ENCODE measurements around the gene PAK1IP1. TPM values are rescaled to one million over a fixed set of nuclear protein-coding genes. Genes with fewer than 3 reads are reported as not detected.
A peak's percentile ranks its signal among the peaks of the same experiment; 100 is the strongest.
"Not testable (repeated sequence)": the region's sequence is repeated elsewhere in the genome, so short reads cannot be mapped to it uniquely, and the experiment has no call there.

PAK1IP1 gene
- total RNA-seq = 1 to 10 TPM; 3.4 to 9.1 (median 6.5) TPM
- long read RNA-seq, partial matches to known transcripts = 4 of 5 reads
- long read RNA-seq, other reads (novel, unspliced or antisense) = 0 of 5 reads

- Histone ChIP-seq H3K36me3 (peaks cover 0 to 7% (median 0%) of the 10 kb centered on the region in 4 donors), H3K4me1 (peaks cover 0 to 19% (median 9%) of the 10 kb centered on the region in 4 donors), H3K27me3 (no peaks in the 10 kb centered on the region), H3K4me3 (peak within 1 kb of the TSS; percentile 77 to 89 (median 79)), H3K27ac (peak within 1 kb of the TSS; percentile 92 to 96 (median 92)), H3K9me3 (no peaks in the 10 kb centered on the region)
- WGBS (ENCODE audit: insufficient coverage, low coverage, low lambda C conversion rate, missing lambda C conversion rate) = under 1% methylated on average over 38 of the region's 53 CpGs
- ATAC-seq (peak; percentile 99), DNase-seq (peak; percentile 92 to 95 (median 94))
- intact Hi-C loops (cut with DNase I) = no loop called here
- TF ChIP-seq POLR2A (IDR thresholded peaks at IDR 0.05) (peak; percentile 54), CTCF (IDR thresholded peaks at IDR 0.05) (no peak)
Measured at GRCh38 chr6:10694302-10695085, at the start of gene PAK1IP1, which contains the start of gene C6orf52. TSS of gene PAK1IP1 (plus strand) at chr6:10694972. CDS start at chr6:10694986, 14 bp downstream. TSS of gene C6orf52 (minus strand) at chr6:10694616. CDS start at chr6:10687550, 7,066 bp downstream.

- intact Hi-C loops (cut with DNase I) = no loop called here
- ATAC-seq (no peak), DNase-seq (no peak)
- TF ChIP-seq CTCF (IDR thresholded peaks at IDR 0.05) = no peak
- TF ChIP-seq POLR2A (IDR thresholded peaks at IDR 0.05) = no peak
- H3K4me3 ChIP-seq = no peak overlapping the region
- WGBS (ENCODE audit: insufficient coverage, low coverage, low lambda C conversion rate, missing lambda C conversion rate) = 38% methylated on average over 10 of the region's 12 CpGs
- H3K9me3 ChIP-seq = no peaks in the 10 kb centered on the region
- no peak overlapping the region for H3K27ac ChIP-seq
- no peaks in the 10 kb centered on the region for H3K36me3 ChIP-seq
- H3K27me3 ChIP-seq = no peaks in the 10 kb centered on the region
- H3K4me1 ChIP-seq = peaks cover 0 to 4% (median 0%) of the 10 kb centered on the region in 4 donors
Measured at GRCh38 chr6:10655508-10656055, 39.2 kb upstream of the PAK1IP1 start.

DNA sequence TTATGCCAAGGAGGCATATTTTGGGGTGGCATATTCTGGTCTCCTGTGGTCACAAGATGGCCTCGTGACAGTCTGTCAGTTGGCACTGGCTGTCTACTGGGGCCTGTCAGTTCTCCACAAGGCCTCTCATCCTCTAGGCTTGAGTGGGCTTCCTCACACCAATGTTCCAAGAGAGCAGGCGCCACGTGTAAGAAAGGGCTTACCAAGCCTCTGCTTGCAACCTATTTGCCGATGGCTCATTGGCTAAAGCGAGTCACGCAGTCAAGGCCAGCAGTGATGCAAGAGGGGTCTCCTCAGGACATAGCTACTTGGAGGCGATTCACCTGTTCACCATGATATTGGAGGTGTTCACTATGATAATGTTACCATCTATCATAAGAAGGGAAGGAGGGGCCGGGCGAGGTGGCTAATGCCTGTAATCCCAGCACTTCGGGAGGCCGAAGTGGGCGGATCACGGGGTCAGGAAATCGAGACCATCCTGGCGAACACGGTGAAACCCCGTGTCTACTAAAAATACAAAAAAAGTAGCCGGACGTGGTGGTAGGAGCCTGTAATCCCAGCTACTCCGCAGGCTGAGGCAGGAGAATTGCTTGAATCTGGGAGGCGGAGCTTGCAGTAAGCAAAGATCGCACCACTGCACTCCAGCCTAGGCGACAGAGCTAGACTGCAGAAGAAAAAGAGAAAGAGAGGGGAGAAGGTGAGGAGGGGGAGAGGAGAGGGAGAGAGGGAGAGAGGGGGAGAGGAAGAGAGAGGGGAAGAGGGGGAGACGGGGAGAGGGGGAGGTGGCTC lies 35.7 kb upstream of the PAK1IP1 start:
- DNase-seq (no peak), ATAC-seq (no peak)
- Histone ChIP-seq H3K9me3 (no peaks in the 10 kb centered on the region), H3K27ac (no peak overlapping the region), H3K4me1 (peaks cover 0 to 4% (median 0%) of the 10 kb centered on the region in 4 donors), H3K36me3 (no peaks in the 10 kb centered on the region), H3K4me3 (no peak overlapping the region), H3K27me3 (no peaks in the 10 kb centered on the region)
- intact Hi-C loops (cut with DNase I) = no loop called here
- TF ChIP-seq POLR2A (IDR thresholded peaks at IDR 0.05) (no peak), CTCF (IDR thresholded peaks at IDR 0.05) (no peak)
- 89% methylated on average over 16 of the region's 24 CpGs for WGBS (ENCODE audit: insufficient coverage, low coverage, low lambda C conversion rate, missing lambda C conversion rate)

DNA sequence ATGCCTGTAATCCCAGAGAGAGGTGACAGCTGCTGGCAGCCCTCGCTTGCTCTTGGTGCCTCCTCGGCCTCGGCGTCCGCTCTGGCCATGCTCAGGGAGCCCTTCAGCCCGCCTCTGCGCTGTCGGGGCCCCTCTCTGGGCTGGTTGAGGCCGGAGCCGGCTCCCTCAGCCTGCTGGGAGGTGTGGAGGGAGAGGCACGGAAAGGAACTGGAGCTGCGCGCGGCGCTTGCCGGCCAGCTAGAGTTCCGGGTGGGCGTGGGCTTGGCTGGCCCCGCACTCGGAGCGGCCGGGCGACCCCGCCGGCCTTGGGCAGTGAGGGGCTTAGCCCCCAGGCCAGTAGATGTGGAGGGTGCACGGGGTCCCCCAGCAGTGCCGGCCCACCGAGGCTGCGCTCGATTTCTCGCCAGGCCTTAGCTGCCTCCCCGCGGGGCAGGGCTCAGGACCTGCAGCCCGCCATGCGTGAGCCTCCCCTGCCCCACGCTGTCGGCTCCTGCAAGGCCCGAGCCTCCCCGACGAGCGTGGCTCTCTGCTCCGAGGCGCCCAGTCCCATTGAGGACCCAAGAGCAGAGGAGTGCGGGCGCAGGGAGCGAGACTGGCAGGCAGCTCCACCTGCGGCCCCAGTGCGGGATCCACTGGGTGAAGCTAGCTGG lies 34.9 kb upstream of the PAK1IP1 start:
- peak overlapping the region in 1 of 3 donors; percentile 26 for H3K4me3 ChIP-seq
- no peak for TF ChIP-seq POLR2A (IDR thresholded peaks at IDR 0.05)
- TF ChIP-seq CTCF (IDR thresholded peaks at IDR 0.05) = no peak
- H3K27me3 ChIP-seq = no peaks in the 10 kb centered on the region
- DNase-seq (no peak), ATAC-seq (no peak)
- intact Hi-C loops (cut with DNase I) = no loop called here
- no peaks in the 10 kb centered on the region for H3K36me3 ChIP-seq
- H3K9me3 ChIP-seq = no peaks in the 10 kb centered on the region
- H3K4me1 ChIP-seq = peaks cover 0 to 4% (median 0%) of the 10 kb centered on the region in 4 donors
- 76% methylated on average over 6 of the region's 48 CpGs for WGBS (ENCODE audit: insufficient coverage, low coverage, low lambda C conversion rate, missing lambda C conversion rate)
- H3K27ac ChIP-seq = no peak overlapping the region

GRCh38 chr6:10660431-10661191 lies 34.2 kb upstream of the PAK1IP1 start:
- H3K4me3 ChIP-seq; H3K36me3 ChIP-seq; H3K27me3 ChIP-seq; DNase-seq; H3K27ac ChIP-seq; intact Hi-C loops (cut with DNase I); ATAC-seq; H3K9me3 ChIP-seq; H3K4me1 ChIP-seq: not testable (repeated sequence)
- 60% methylated on average over 6 of the region's 11 CpGs for WGBS (ENCODE audit: insufficient coverage, low coverage, low lambda C conversion rate, missing lambda C conversion rate)

Measured in right lobe of liver (tissue), 6 donors.